GM18520 (cell line): ENCODE data around the gene ACADS.

ENCODE experiments used
- ATAC-seq: cut with Tn5 transposase; IDR thresholded peaks from one replicate; pipeline ENCODE4 v1.9.1; 2021; ENCODE audit not compliant: unreplicated experiment

The ACADS gene

GRCh38 chr12:120725659-120726509 is at the start of gene ACADS:
TSS of gene ACADS (plus strand) at chr12:120725826. CDS start at chr12:120725886, 60 bp downstream.
- ATAC-seq = peak; percentile 91

GRCh38 chr12:120677765-120678473 is 47.7 kb upstream of the ACADS start:
- no peak for ATAC-seq

GRCh38 chr12:120678572-120678971 is 47.1 kb upstream of the ACADS start:
- ATAC-seq = no peak

- no peak for ATAC-seq
Observed at GRCh38 chr12:120680165-120680738, 45.4 kb upstream of the ACADS start.

GRCh38 chr12:120684523-120684932 is 41.1 kb upstream of the ACADS start:
- ATAC-seq = no peak

- ATAC-seq = no peak
Observed at GRCh38 chr12:120685522-120685921, 40.1 kb upstream of the ACADS start.

GRCh38 chr12:120686151-120686689 is 39.4 kb upstream of the ACADS start:
- ATAC-seq = peak; percentile 70

GRCh38 chr12:120686690-120687577 is 38.7 kb upstream of the ACADS start, which contains the start of gene MLEC:
TSS of gene MLEC (plus strand) at chr12:120687149. CDS start at chr12:120687297, 148 bp downstream.
- peak; percentile 44 for ATAC-seq

- no peak for ATAC-seq
Observed at GRCh38 chr12:120687578-120688289, 37.9 kb upstream of the ACADS start.

- ATAC-seq = no peak
Observed at GRCh38 chr12:120688527-120689071, 37.0 kb upstream of the ACADS start.

- no peak for ATAC-seq
Observed at GRCh38 chr12:120689397-120690082, 36.1 kb upstream of the ACADS start.

- no peak for ATAC-seq
Observed at GRCh38 chr12:120690083-120690450, 35.6 kb upstream of the ACADS start.

- no peak for ATAC-seq
Observed at GRCh38 chr12:120690978-120691377, 34.6 kb upstream of the ACADS start.

GRCh38 chr12:120692524-120693033 is 33.0 kb upstream of the ACADS start:
- no peak for ATAC-seq

GRCh38 chr12:120693848-120694247 is 31.8 kb upstream of the ACADS start:
- ATAC-seq = no peak

GRCh38 chr12:120696626-120697025 is 29.0 kb upstream of the ACADS start:
- ATAC-seq = no peak

- ATAC-seq = no peak
Observed at GRCh38 chr12:120697344-120697743, 28.3 kb upstream of the ACADS start.

GRCh38 chr12:120698665-120699064 is 27.0 kb upstream of the ACADS start:
- no peak for ATAC-seq

GRCh38 chr12:120699553-120699952 is 26.1 kb upstream of the ACADS start:
- ATAC-seq = no peak
